Stimulated activated CD4-positive, alpha-beta T cell treated with anti-CD3 and anti-CD28 coated beads, Interleukin-4, amount 100 ng/mL, for 48 hours (primary cell): ENCODE data around the gene RYR2.

Experiments
- DNase-seq, 2 donors: peaks; one replicate each; pipeline ENCODE4 v3.0.0-alpha.2; 2020; ENCODE audit warnings: low read depth in 2 of 2

Gene RYR2

DNA sequence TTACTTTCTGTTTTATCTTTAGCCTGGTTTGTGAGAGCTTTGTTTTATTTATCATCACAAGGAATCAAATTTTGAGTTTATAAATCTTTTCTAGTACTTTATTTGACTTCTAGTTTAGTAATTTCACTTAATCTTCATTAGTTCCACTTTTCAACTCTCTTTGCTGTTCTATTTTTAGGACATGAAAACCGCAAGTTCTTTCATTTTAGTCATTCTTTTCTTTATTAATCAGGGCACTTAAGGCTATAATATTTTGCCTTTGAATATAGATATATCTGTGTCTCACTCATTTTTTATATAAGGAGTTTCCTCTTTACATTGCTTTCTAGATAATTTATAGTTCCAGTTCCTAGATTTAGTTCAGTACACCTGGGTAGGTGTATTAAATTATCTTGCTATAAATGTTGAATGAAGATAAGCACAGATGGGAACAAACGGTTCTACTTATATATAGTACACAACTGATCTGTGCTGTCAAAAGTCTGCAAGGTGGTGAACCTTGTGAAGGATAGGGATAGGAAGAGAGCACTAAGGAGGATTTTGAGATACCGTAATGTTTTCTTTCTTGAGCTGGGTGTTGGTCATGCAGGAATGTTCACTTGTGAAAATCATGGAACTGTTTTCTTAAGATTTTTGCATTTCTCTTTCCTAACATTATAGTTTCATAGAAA, 402.3 kb downstream of the RYR2 start:
- no peak for DNase-seq

DNA sequence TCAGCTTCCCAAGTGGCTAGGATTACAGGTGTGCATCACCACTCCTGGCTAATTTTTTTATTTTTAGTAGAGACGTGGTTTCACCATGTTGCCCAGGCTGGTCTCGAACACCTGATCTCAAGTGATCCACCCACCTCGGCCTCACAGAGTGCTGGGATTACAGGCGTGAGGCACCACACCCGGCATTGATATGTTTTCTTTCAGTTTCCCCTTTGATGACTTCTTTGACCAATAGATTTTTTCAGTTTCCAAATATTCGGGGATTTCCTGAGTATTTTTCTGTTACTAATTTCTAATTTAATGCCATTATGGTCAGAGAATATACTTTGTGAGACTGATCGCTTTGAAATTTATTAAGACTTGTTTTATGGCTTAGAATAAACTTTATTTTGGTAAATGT, 406.1 kb downstream of the RYR2 start:
- DNase-seq = no peak

DNA sequence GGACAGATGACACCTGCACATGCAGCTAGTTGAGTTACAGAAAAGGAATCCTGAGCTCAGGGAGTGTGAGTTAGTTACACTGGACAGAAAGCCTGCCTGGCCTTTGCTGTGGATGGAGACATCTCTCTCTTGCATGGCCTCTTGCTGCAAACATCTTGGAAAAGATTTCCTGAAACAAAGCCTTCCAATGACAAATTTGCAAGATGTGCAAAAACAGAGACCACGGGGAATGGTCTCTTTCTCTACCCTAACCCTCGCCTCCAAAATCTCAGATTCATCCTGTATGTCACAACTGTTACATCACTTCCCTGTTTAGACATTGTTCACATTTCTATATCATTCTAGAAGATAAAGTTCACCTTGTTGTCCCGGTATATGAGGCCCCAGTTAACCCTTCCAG, 415.6 kb downstream of the RYR2 start:
- no peak for DNase-seq

DNA sequence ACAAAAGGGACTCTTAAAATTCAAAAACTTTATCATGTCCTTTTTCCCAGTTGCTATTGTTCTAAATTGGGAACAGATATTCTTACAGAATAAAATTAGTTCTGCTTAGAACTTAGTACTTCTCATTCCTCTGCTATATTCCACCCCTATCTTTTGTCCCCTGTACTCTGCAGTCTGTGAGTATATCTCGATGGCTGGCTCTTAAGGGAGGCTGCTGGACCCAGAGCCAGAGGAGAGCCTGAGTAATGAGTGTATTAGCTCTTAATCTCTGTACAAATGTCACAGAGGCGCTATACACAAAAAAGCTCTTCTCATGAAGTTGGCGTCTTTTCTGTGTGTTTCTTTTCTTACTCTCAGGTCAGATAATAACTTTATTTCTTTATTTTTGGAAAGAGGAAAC, 425.3 kb downstream of the RYR2 start:
- no peak for DNase-seq

DNA sequence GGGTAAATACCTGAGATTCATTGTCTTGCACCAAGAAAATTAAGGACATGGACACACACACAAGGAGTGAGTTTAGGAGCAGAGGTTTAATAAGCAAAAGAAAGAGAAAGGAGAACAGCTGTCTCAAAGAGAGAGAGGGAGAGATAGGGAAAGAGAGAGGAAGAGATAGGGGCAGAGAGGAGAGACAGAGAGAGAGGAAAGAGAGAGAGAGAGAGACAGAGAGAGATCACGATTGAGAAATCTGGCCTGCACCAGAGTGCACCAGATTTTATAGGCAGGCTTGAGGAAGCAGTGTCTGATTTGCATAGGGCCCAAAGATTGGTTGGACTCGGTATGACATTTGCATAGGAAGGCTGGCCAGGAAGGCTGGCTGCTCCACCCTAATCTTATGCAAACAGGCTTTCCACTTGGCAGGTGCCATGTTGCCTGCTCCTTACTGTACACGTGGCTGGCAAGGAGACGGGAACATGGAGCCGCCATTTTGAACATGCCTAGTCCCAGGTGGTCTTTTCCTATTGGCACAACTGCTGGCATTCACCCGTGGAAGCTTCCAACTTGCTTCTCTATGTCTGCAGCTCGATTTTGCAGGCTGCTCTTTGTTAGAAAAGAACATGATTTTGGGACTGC, 428.8 kb downstream of the RYR2 start:
- no peak for DNase-seq

DNA sequence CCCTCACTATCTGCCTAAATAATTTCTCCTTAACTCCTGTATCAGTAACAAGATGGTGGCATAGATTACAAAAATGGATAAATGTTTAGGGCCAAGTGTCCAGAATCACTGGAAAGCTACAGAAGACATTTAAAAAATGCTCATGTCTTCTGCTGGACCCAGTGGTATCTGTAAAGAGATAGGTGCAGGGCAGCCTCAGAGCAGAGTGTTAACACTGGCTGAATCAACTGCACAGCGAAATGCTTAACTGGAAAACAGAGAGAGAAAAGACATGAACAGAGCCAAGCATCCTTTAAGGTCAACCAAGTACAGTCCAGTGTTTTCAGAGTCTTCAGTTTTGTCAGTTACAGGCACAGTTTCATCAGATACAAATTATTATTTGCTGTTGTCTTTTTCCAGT, 429.4 kb downstream of the RYR2 start:
- no peak for DNase-seq

DNA sequence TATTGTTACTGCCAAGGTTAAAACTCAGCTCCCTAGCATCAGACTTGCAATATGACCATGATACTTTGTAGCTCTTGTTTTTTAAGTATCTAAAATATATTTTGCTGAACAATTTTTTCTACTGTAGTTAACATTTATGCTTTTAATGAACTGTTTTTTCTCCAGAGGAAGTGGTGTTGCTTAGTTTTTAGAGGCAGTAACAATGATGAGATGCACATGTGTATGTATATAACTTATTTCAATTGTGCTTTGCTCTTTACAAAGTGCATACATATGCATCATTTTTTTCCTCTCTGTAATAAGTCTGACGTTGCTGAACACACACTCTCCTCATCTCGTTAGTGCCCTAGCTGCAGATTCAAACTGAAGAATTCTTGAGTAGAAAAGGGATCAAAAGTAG, 430.0 kb downstream of the RYR2 start:
- DNase-seq = no peak

DNA sequence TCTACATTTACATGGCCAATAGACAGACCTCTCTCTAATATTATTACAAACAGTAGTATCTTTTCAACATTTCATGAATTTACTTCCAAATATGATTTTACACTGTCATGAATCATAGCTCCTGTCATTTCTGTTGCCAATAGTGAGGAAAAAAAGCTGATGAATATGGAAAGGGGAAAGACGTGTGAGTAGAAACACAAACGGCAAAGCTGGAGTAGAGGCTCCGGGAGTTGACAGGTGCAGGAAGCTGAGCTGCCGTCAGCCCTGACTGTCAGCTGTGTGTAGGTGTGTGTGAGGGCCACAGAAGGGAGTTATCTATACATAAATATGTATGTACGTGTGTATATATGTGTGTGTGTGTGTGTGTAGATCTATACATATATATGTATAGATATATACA, 431.9 kb downstream of the RYR2 start:
- DNase-seq = no peak

DNA sequence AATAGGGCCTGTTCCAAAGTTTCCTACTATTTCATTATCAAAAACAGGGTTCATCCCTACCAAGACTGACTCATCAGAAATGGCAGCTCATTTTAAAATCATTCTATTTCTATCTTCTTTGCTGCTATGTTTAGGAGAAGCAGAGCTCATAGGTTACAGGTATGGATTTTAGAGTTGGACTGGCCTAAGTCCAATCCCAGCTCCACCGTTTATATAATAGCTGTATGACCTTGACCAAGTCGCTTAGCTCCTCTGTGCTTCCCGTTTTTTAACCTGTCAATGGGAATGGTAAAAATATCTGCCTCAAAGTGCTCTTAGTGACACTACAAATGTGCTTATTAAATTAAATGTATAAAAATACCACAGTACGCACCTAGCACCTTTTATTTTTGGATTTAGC, 436.1 kb downstream of the RYR2 start:
- no peak for DNase-seq

DNA sequence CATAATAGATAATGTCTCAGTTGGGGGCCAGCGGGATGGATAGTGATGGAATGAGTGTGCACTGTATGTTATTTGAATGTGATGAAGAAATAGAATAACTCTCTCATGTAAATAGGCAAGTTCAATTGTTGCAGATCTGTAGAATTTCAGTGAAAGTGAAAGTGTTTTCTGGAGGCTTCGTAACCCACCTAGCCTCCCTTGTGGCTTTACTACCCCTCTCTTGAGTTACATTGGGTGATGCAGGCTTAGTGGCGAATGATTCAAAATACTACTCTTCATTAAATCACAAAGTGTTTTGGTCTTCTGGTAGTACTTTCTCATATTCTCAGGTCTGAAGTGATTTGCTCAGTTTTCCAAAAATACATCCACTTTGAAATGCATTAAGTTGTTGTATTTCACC, 436.9 kb downstream of the RYR2 start:
- DNase-seq = no peak

DNA sequence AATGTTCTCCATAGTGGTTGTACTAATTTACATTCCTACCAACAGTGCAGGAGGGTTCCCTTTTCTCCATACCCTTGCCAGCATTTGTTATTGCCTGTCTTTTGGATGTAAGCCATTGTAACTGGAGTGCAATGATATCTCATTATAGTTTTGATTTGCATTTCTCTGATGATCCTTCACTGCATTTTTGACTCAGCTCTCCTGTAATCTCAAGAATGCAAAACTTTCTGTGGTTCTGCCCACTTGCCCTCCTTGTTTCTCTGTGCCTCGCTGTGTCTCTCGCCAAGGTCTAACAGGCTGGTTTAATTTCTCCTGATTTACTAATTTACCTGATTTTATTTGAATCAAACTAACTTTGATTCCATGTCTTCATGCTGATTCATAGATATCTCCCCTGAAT, 440.8 kb downstream of the RYR2 start:
- no peak for DNase-seq

DNA sequence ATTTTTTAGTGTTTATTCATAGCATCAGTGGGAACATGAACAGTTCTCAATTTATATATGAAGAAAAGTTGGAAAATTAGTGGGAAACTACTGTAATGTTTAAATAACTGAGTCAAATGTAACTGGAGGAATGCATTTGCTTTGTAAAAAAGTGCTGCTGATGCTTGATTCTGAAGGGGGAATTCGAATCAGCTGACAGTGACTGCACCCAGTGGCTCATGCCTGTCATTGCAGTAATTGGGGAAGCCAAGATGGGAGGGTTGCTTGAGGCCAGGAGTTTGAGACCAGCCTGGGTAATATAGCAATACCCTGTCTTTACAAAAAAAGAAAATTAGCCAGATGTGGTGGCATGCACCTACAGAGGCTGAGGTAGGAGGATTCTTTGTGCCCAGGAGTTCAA, 450.4 kb downstream of the RYR2 start:
- DNase-seq = no peak

DNA sequence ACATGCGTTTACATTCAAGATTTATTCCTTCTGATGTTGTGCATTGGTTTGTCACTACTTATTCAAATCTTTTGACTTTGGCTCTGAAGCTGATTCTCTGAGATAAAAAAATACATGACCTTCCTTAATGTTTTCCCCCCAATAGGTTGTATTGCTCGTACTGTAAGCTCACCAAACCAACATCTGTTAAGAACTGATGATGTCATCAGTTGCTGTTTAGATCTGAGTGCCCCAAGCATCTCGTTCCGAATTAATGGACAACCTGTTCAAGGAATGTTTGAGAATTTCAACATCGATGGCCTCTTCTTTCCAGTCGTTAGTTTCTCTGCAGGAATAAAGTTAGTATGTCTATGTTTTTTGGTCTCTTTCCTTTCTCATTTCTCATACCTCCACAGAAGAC, 458.6 kb downstream of the RYR2 start:
- no peak for DNase-seq

DNA sequence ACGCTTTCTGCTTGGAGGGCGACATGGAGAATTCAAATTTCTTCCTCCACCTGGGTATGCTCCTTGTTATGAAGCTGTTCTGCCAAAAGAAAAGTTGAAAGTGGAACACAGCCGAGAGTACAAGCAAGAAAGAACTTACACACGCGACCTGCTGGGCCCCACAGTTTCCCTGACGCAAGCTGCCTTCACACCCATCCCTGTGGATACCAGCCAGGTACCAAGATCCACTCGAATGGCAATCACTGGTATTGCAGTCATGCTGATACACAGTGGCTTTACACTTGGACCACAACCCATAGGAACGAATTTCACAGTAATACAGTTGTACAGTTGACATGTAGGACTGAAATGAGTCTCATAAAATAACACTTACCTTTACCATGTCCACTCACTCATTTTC, 461.3 kb downstream of the RYR2 start:
- no peak for DNase-seq

DNA sequence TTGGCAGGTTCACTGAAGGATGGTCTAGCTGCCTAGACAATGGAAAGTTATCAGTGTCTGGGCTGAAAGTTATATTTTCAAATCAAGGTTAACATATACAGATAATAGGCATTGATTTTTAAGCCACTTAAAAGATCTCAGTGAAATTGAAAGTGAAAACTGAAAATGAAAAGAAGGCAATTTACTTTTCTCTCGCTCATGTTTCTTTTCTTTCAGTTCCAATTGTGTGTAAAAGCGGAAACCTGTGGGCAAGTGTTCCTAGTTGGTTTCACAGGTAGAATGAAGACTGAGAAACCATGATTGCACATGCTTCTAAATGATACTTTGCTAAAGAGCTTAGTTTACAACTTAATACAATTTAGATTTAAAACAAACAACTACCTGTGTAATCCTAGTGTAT, 465.0 kb downstream of the RYR2 start:
- DNase-seq = no peak

DNA sequence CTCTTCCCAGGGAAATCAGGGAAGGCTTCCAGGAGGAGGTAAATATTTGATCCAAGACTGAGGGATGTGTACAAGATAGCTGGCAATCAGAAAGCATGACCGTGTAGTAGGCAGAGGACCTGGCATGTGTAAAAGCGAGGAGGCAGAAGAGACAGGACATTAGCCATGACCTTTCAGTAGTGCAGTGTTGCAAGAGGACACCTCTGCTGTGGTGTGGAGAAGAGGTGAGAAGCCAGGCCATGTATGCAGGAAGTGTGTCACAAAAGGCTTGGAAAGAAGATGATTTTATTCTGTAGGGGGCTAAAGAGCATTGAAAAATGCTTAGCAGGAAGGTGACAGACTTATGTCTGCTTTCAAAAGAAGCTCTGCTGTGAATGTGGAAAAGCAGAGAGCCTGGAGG, 467.8 kb downstream of the RYR2 start:
- DNase-seq = no peak

DNA sequence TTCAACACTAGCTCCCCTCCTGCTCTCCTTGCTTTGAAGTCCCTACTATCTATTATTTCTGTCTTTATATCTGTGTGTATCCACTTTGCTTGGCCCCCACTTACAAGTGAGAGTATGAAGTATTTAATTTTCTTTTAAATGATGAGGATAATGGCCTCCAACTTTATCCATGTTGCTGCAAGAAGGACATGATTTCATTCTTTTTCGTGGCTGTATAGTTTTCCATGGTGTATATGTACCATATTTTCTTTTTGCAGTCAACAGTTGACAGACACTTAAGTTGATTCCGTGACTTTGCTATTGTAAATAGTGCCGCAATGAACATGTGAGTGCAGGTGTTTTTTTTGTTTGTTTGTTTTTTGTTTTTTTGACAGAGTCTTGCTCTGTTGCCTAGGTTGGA, 483.1 kb downstream of the RYR2 start:
- DNase-seq = no peak

DNA sequence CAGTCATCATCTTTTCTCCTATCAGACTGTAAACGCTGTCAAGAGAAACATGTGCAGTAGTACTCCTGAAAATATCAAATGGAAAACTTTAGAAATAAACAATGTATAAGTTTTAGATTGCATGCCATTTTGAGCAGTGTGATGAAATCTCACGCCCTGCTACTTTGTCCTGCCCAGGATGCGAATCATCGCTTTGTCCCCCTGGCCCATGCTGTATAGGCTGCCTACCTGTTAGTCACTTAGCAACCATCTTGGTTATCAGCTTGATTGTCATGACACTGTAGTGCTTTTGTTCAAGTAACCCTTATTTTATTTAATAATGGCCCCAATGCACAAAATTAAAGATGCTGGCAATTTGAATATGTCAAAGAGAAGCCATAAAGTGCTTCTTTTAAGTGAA, 485.8 kb downstream of the RYR2 start:
- DNase-seq = no peak

DNA sequence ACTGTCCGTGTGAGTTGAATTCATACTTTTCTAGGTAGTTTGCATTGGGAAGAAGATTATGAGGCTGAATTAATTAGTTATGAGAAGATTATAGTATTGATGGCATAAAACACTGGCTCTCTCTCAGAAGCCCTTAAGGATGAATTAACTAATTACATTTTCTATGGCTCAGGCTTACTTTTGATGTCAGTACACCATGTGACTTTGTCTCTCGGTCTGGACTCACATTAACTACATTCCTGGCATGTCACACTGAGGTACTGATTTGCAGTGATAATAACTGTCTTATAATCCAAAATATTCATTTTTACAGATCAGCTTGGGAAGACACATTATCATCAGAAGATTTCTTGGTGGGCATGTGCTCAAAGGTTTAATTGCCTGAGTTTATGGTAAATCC, 486.6 kb downstream of the RYR2 start:
- no peak for DNase-seq

DNA sequence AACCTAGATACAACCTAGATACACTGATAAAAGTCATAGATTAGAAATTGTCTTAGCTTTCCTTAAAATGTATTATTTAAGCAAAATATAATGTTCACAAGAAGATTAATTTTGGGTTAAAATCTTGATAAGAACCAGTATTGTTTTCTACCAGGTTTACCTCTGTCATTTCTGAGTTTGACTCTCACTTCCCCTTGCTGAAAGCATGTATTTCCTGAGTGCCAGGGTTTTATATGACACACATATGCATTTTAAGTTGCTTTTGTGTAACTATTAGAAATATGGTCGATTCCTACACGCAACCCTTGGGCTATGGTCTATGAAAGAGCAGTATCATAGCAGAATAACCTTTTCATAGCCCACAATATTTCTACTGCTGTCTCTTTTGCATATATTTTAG, 497.1 kb downstream of the RYR2 start:
- no peak for DNase-seq

DNA sequence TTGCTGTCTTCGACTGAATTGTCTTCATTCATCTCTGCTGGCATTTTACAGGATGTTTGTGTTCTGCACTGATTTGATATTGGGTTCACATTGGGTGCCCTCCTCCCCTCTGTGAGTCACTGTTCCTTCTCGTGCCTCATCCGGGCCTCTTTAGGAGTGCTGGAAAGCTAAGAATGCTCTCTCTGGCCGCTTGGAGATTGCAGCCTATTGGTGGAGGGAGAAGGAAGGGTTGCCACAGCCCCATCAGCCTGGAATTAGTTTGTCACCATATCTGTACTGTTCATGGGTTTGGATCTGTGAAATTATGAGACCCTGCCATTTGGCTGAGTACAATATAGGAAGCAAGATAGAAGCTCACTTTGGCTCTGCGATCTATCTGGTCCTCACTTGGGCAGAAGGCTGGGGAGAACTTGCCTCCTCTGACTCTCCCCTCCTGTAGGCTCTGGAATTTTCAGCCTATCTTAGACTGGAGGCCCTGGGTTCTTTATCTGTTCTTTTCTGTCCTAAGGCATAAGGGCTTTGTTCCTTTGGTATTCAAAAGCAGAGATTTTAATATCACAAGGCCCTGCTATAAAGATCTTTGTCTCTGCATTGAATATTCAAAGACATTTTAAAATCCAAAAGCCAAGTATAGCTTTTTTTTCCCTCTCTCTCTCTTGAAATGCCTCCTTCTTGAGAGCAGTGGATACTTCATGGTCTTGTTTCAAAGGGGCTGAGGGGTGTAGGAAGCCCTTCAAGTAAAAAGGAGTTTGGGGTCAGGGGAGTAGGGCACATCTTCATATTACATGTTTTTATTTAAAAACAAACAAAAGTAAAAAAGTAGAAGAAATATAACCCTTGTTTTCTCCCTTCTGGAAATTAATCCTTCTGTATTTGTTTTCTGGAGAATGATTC, 500.8 kb downstream of the RYR2 start:
- DNase-seq = no peak

DNA sequence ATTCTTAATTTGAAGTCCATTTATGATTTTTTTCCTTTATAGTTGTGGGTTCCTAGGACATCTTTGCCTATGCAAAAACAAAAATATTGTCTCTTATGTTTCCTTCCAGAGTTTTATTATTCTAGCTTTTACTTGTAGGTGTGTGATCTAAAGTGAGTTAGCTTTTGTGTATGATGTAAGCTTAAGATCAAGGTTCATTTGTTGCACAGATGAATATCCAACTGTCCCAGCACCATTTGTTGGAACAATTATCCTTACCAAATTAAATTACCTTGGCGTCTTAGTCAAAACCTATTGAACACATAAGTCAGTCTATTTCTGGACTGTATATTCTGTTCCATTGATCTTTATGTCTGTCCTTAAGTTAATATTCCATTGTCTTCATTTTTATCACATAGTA, 511.1 kb downstream of the RYR2 start:
- DNase-seq = no peak

DNA sequence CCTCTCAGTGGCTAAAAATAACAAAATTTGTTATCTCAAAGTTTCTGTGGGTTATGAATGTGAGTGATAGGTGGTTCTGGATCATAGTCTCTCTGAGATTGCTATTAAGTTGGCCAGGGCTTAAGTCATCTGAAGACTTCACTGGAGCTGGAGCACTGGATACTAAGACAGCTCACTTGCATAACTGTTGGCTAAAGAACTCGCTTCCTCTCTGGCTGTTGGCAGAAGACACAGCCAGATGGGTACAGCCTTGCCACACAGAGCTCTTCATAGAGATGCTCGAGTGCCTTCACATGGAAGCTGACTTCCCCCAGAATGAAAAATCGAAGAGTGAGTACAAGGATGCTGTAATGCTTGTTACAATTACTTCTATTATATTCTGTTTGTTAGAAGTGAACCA, 514.9 kb downstream of the RYR2 start:
- DNase-seq = no peak
